ENCODE data around the gene CHST7. TPM values are rescaled to one million over a fixed set of nuclear protein-coding genes. Genes with fewer than 3 reads are reported as not detected.

CHST7 gene
- total and polyA plus RNA-seq, 2 of the 4 experiments (the other 2 are of a cell fraction): 2.9 to 4.8 TPM

DNA sequence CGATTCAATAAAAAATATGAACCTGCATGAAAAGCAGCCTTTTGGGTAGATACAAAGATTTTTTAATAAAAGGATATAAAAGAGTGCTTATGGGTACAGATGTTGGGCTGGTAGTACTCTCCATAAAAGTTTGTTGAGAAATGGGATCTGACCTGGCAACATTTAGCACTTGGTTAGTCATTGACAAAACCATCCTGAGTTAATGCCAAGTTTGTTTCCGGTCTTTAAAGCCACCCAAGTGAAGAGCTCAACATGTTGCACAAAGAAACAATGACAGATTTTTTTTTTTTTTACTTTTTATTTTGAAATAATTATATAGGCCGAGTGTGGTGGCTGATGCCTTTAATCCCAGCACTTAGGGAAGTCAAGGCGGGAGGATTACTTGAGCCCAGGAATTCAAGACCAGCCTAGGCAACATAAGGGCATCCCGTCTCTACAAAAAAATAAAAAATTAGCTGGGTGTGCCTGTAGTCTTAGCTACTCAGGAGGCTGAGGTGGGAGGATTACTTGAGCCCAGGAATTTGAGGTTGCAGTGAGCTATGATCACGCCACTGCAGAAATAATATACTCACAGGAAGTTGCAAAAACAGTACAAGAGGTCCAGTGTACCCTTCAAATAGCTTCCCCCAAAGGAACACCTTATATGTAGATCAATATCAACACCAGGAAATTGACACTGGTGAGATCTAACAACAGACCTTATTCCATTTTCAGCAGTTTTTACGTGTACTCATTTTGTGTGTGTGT, 16.6 kb downstream of the CHST7 start:
- Histone ChIP-seq H4K8ac (ENCODE audit: low read depth in 2 of 2, low read length in 2 of 2) (no peak overlapping the region), H3K4me1 (ENCODE audit: control insufficient read depth, insufficient read depth, low read length) (peaks cover 8% of the 10 kb centered on the region), H3K4ac (ENCODE audit: low read depth, low read length) (no peak overlapping the region), H2AFZ (replicated peaks; ENCODE audit: low read length, poor library complexity) (no peak overlapping the region), H2BK120ac (ENCODE audit: low read depth, low read length) (no peak overlapping the region; the same call in 1 of the 2 replicates), H3K4me3 (ENCODE audit: insufficient read depth, low read depth, low read length) (no peak overlapping the region), H3K9me1 (ENCODE audit: insufficient read depth, low read length) (peaks cover 7% of the 10 kb centered on the region; the same call in 1 of the 2 replicates), H3K14ac (replicated peaks; ENCODE audit: low read depth, low read length) (no peak overlapping the region), H3K56ac (ENCODE audit: extremely low read depth, insufficient read depth, low read length) (no peak overlapping the region), H2BK5ac (ENCODE audit: low read depth, low read length, poor library complexity, severe bottlenecking) (no peak overlapping the region), H3K9me3 (ENCODE audit: control insufficient read depth, insufficient read depth, low read length) (no peaks in the 10 kb centered on the region), H3K4me2 (ENCODE audit: low read depth, low read length) (no peak overlapping the region), H2BK15ac (ENCODE audit: low read depth, low read length) (0 out of 3 replicates have a peak overlapping the region, but pooled peaks have one; percentile 10), H2AK9ac (replicated peaks; ENCODE audit: low read depth, low read length, poor library complexity) (no peak overlapping the region), H3K79me1 (ENCODE audit: low read depth in 1 of 2, low read length in 2 of 2) (peaks cover 6 to 19% of the 10 kb centered on the region in 2 experiments), H4K91ac (ENCODE audit: insufficient read depth, low read depth, low read length) (no peak overlapping the region), H2BK20ac (ENCODE audit: low read depth, low read length) (peak overlapping the region; percentile 10; the same call in 1 of the 2 replicates), H3K23ac (ENCODE audit: low read depth, low read length) (no peak overlapping the region), H4K5ac (ENCODE audit: low read depth, low read length) (no peak overlapping the region), H3K27ac (ENCODE audit: insufficient read depth, low read length) (no peak overlapping the region; the same call in 1 of the 2 replicates), H3K18ac (ENCODE audit: low read depth, low read length) (no peak overlapping the region), H4K20me1 (ENCODE audit: insufficient read depth, low read length) (no peaks in the 10 kb centered on the region), H2AK5ac (ENCODE audit: low read depth, low read length) (no peak overlapping the region), H3K9ac (ENCODE audit: low read depth, low read length) (no peak overlapping the region), H3K36me3 (ENCODE audit: control insufficient read depth, insufficient read depth, low read length) (no peaks in the 10 kb centered on the region), H3K27me3 (ENCODE audit: control insufficient read depth, insufficient read depth, low read length) (no peaks in the 10 kb centered on the region)
- dilution Hi-C loops (cut with HindIII; ENCODE audit: low sequenced_read_pairs, unreplicated experiment) (no loop called here), in situ Hi-C loops (cut with MboI; ENCODE audit: low sequenced_read_pairs) (no loop called here), intact Hi-C loops (cut with micrococcal nuclease) (loop anchor here (5.0 kb wide), 1 partner anchor 37 kb away; no protein-coding TSS in a partner anchor)
- DNase-seq (peak; percentile 62), ATAC-seq (ENCODE audit: low read depth) (no peak)
- ChIA-PET POLR2A (ENCODE audit: unreplicated experiment) (no interaction called here), CTCF (no interaction called here)
- TF ChIP-seq NFE2L2 (IDR thresholded peaks at IDR 0.05; ENCODE audit: low read depth, low read length) (no peak), CEBPB (IDR thresholded peaks at IDR 0.05; ENCODE audit: low read depth, low read length) (no peak), RCOR1 (IDR thresholded peaks at IDR 0.05; ENCODE audit: insufficient replicate concordance, low read length) (no peak), MAZ (IDR thresholded peaks at IDR 0.05; ENCODE audit: borderline replicate concordance, low read depth, low read length) (no peak), POLR2A (IDR thresholded peaks at IDR 0.05; ENCODE audit: low read depth, low read length) (no peak), RFX5 (IDR thresholded peaks at IDR 0.05; ENCODE audit: low read depth, low read length) (no peak), BHLHE40 (IDR thresholded peaks at IDR 0.05; ENCODE audit: low read depth, low read length) (no peak), SMC3 (IDR thresholded peaks at IDR 0.05; ENCODE audit: low read depth, low read length) (no peak), CHD1 (IDR thresholded peaks at IDR 0.05; ENCODE audit: low read depth, low read length) (no peak)
- TF ChIP-seq, protein P1, sequence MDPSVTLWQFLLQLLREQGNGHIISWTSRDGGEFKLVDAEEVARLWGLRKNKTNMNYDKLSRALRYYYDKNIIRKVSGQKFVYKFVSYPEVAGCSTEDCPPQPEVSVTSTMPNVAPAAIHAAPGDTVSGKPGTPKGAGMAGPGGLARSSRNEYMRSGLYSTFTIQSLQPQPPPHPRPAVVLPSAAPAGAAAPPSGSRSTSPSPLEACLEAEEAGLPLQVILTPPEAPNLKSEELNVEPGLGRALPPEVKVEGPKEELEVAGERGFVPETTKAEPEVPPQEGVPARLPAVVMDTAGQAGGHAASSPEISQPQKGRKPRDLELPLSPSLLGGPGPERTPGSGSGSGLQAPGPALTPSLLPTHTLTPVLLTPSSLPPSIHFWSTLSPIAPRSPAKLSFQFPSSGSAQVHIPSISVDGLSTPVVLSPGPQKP (IDR thresholded peaks at IDR 0.05; ENCODE audit: borderline replicate concordance, low read depth, low read length): no peak
- BruUV-seq (replicated peaks): no TSS peak
- 80% methylated on average over 1 of the region's 7 CpGs; no CpG with 5 or more reads in 1 of the 2 experiments for WGBS, 2 experiments (ENCODE audit: extremely low coverage in 2 of 2, insufficient read length in 1 of 2)
